OCI-LY1 (cell line): ENCODE measurements around the gene RNH1.

Experiments used
- H2AFZ ChIP-seq: fragments of 200-600 bp; sonication (generic), shearing (Covaris generic); 2 replicates; pipeline ENCODE4 v1.6.0; 2014; ENCODE audit warnings: antibody characterized with exemption, mild to moderate bottlenecking, low read length
- H3F3A ChIP-seq: fragments of 200-600 bp; sonication (generic), shearing (Covaris generic); 2 replicates; pipeline ENCODE4 v1.6.0; 2014; ENCODE audit warnings: mild to moderate bottlenecking, antibody characterized with exemption, low read length, moderate library complexity; ENCODE audit not compliant: insufficient read depth
- H3K27ac ChIP-seq: fragments of 200-600 bp; sonication (generic); 2 replicates; pipeline ENCODE4 v1.5.1; 2014; ENCODE audit warnings: low read length, mixed run types, mild to moderate bottlenecking, low read depth; ENCODE audit not compliant: poor library complexity, severe bottlenecking
- H3K27me3 ChIP-seq: fragments of 200-600 bp; sonication (generic); 2 replicates; pipeline ENCODE4 v1.6.0; 2014; ENCODE audit warnings: antibody characterized with exemption, mild to moderate bottlenecking, low read length, moderate library complexity; ENCODE audit not compliant: insufficient read depth
- H3K36me3 ChIP-seq: fragments of 200-600 bp; sonication (generic); 2 replicates; pipeline ENCODE4 v1.6.1; 2014; ENCODE audit warnings: mild to moderate bottlenecking, antibody characterized with exemption, low read length, moderate library complexity, mixed read lengths; ENCODE audit not compliant: insufficient read depth
- H3K4me1 ChIP-seq: fragments of 200-600 bp; sonication (generic); 2 replicates; pipeline ENCODE4 v1.5.1; 2014; ENCODE audit warnings: mild to moderate bottlenecking, low read length, moderate library complexity; ENCODE audit not compliant: insufficient read depth, severe bottlenecking
- H3K4me2 ChIP-seq: fragments of 200-600 bp; sonication (generic), shearing (Covaris generic); 2 replicates; pipeline ENCODE4 v1.6.1; 2014; ENCODE audit warnings: low read length
- H3K4me3 ChIP-seq: fragments of 200-600 bp; sonication (generic); 2 replicates; pipeline ENCODE4 v1.5.1; 2014; ENCODE audit warnings: low read length, low read depth, mild to moderate bottlenecking, mixed read lengths; ENCODE audit not compliant: poor library complexity, severe bottlenecking
- H3K79me2 ChIP-seq: fragments of 200-600 bp; shearing (Covaris generic); 2 replicates; pipeline ENCODE4 v1.6.1; 2016; ENCODE audit warnings: mixed run types, low read length, mixed read lengths; ENCODE audit not compliant: insufficient read depth
- H3K9ac ChIP-seq: fragments of 200-600 bp; sonication (generic), shearing (Covaris generic); 2 replicates; pipeline ENCODE4 v1.6.1; 2014; ENCODE audit warnings: mild to moderate bottlenecking, low read length, mixed read lengths
- H3K9me2 ChIP-seq: fragments of 200-600 bp; sonication (generic), shearing (Covaris generic); 2 replicates; pipeline ENCODE4 v1.6.1; 2014; ENCODE audit warnings: low read depth, mild to moderate bottlenecking, low read length, mixed read lengths
- H3K9me3 ChIP-seq: fragments of 200-600 bp; shearing (Covaris generic); 2 replicates; pipeline ENCODE4 v1.6.1; 2014; ENCODE audit warnings: low read length, mixed read lengths
- H4K20me1 ChIP-seq: fragments of 200-600 bp; sonication (generic), shearing (Covaris generic); 2 replicates; pipeline ENCODE4 v1.6.0; 2016; ENCODE audit warnings: mild to moderate bottlenecking, low read length; ENCODE audit not compliant: insufficient read depth
- EZH2 ChIP-seq: fragments of 200-600 bp; sonication (generic), shearing (Covaris generic); IDR thresholded peaks from 2 replicates; pipeline ENCODE4 v1.8.0; 2017; ENCODE audit warnings: borderline replicate concordance, mixed run types, mild to moderate bottlenecking, antibody characterized with exemption, low read length, moderate library complexity, mixed read lengths
- TF ChIP-seq, protein P1 (sequence below): fragments of 200-600 bp; sonication (generic), shearing (Covaris generic); IDR thresholded peaks from 2 replicates; pipeline ENCODE4 v1.5.1; 2017; ENCODE audit warnings: mild to moderate bottlenecking, antibody characterized with exemption, low read length, moderate library complexity, mixed read lengths

Gene RNH1

DNA sequence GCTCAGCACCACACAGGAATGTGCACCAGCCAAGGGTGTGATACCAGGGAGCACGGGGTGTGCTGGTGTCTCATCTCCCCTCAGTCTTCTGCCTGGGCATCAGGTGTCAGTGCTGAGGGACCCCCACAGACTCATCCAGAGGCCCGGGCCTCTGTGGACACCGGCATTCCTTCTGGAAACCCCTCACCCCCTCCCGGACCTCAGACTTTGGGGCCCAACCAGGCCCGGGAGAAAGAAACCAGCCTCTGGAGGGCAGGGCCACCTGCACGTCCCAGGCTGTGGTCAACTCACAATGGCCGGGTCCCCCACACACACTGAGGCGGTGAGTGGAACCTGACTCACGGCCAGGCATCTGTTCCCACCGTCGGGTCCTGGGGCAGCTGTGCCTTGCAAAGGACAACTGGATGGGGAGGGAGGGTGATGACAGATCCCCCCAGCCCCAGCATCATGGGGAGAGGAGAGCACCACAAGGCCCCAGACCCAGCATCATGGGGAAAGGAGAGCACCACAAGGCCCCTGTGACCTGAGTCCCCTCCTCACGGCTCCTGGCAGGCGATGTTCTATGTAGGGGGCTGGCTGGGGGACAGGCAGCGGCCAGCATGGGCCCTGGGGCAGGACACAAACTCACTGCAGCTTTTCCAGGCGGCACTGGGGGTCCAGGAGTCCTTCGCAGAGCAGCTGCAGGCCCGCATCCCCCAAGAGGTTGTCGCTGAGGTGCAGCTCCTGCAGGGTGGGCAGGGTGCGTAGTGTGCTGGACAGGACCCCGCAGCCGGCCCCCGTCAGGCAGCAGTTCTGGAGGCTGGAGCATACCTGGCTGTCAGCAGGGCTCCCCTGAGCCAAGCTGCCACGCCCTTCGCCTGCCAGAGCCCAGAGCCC lies 7.6 kb downstream of the RNH1 start:
- H3K4me3 ChIP-seq, result no peak overlapping the region
- H3K27me3 ChIP-seq, result no peaks in the 10 kb centered on the region
- H3F3A ChIP-seq, result no peaks in the 10 kb centered on the region
- H3K4me2 ChIP-seq, result no peak overlapping the region
- H4K20me1 ChIP-seq, result no peaks in the 10 kb centered on the region
- no peak overlapping the region for H3K9ac ChIP-seq
- H2AFZ ChIP-seq, result no peak overlapping the region
- peaks cover 66% of the 10 kb centered on the region for H3K36me3 ChIP-seq
- H3K4me1 ChIP-seq, result peaks cover 9% of the 10 kb centered on the region
- no peaks in the 10 kb centered on the region for H3K9me3 ChIP-seq
- no peaks in the 10 kb centered on the region for H3K9me2 ChIP-seq
- H3K27ac ChIP-seq, result no peak overlapping the region
- no peak for TF ChIP-seq EZH2
- TF ChIP-seq, protein P1, sequence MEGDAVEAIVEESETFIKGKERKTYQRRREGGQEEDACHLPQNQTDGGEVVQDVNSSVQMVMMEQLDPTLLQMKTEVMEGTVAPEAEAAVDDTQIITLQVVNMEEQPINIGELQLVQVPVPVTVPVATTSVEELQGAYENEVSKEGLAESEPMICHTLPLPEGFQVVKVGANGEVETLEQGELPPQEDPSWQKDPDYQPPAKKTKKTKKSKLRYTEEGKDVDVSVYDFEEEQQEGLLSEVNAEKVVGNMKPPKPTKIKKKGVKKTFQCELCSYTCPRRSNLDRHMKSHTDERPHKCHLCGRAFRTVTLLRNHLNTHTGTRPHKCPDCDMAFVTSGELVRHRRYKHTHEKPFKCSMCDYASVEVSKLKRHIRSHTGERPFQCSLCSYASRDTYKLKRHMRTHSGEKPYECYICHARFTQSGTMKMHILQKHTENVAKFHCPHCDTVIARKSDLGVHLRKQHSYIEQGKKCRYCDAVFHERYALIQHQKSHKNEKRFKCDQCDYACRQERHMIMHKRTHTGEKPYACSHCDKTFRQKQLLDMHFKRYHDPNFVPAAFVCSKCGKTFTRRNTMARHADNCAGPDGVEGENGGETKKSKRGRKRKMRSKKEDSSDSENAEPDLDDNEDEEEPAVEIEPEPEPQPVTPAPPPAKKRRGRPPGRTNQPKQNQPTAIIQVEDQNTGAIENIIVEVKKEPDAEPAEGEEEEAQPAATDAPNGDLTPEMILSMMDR, result no peak
- H3K79me2 ChIP-seq, result no peaks in the 10 kb centered on the region

DNA sequence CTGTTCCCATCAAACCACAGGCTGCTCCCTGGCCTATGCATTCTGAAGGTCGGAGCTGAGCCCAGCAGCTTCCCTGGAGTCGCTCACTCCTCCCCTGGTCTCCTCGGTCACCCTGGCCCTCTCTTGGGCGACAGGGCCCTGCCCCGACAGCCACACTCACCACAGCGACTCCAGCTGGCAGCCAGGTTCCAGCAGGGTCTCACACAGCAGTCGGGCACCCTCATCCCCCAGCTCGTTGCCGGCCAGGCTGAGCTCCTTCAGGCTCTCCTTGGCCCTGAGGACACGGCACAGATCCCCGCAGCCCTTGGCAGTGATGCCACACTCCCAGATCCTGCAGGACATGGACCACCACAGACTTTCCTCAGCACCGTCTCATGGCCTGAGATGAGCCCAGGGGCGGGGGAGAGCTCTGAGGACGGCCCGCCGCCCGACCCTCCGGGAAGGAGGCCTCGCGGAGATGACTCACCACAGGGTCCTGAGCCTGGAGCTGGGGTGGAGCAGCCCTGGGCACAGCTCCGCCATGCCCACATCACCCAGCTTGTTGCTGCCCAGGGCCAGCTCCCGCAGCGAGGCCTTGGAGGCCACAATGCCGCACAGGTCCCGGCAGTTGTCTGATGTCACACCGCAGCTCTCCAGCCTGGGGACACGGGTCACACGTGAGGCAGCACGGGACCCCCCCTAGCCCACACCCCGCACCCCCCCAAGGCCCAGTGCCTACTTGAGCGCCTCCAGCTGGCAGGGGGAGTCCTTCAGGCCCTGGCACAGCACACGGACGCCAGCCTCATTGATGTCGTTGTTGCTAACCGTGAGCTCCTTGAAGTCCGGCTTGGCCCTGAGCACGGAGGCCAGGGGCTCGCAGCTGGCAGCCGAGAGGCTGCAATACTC lies 8.5 kb downstream of the RNH1 start:
- Histone ChIP-seq H3K9me3 (no peaks in the 10 kb centered on the region), H3K4me3 (no peak overlapping the region), H3K9me2 (no peaks in the 10 kb centered on the region), H3K27ac (no peak overlapping the region), H3K4me2 (no peak overlapping the region), H3K79me2 (no peaks in the 10 kb centered on the region), H3K27me3 (no peaks in the 10 kb centered on the region), H2AFZ (no peak overlapping the region), H3F3A (no peaks in the 10 kb centered on the region), H4K20me1 (no peaks in the 10 kb centered on the region), H3K4me1 (peaks cover under 1% of the 10 kb centered on the region), H3K9ac (no peak overlapping the region), H3K36me3 (peaks cover 75% of the 10 kb centered on the region)
- no peak for TF ChIP-seq EZH2
- TF ChIP-seq, protein P1, result no peak

DNA sequence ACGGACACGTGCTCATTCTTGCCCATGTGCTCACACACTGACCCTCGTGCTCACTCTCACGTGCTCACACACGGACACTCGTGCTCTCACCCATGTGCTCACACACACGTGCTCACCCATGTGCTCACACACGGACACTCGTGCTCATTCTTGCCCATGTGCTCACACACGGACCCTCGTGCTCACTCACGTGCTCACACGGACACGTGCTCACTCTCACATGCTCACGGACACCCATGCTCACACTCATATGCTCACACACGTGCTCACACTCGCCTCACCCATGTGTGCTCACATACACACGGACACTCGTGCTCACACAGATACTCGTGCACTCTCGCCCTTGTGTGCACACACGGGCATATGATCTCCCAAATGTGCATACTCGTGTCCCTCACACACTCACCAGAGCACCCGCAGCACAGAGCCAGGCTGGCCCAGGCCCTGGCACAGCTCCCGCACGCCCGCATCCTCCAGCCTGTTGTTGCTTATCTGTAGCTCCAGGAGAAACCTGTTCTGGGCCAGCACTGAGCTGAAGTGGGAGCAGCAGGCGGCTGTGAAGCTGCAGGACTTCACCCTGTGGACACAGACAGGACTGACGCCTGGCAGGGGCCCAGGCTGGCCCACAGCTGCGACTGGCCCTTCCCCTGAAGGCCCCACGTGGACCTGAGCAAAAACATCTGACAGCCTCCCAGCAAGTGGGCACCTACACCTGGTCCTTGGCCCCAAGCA lies 9.3 kb downstream of the RNH1 start:
- no peaks in the 10 kb centered on the region for H3K27me3 ChIP-seq
- peaks cover 80% of the 10 kb centered on the region for H3K36me3 ChIP-seq
- no peak overlapping the region for H3K4me3 ChIP-seq
- TF ChIP-seq EZH2, result no peak
- TF ChIP-seq, protein P1, result no peak
- no peak overlapping the region for H3K4me2 ChIP-seq
- no peaks in the 10 kb centered on the region for H3K79me2 ChIP-seq
- no peaks in the 10 kb centered on the region for H3K9me3 ChIP-seq
- no peak overlapping the region for H2AFZ ChIP-seq
- H3K9ac ChIP-seq, result no peak overlapping the region
- H3K4me1 ChIP-seq, result peaks cover 5% of the 10 kb centered on the region
- H3K9me2 ChIP-seq, result no peaks in the 10 kb centered on the region
- H4K20me1 ChIP-seq, result no peaks in the 10 kb centered on the region
- no peak overlapping the region for H3K27ac ChIP-seq
- no peaks in the 10 kb centered on the region for H3F3A ChIP-seq
